Subcutaneous adipose tissue (tissue), 4 donors: ENCODE data around the gene ABCA12. TPM values are rescaled to one million over a fixed set of nuclear protein-coding genes. Genes with fewer than 3 reads are reported as not detected.

Experiments
- CTCF ChIP-seq: fragments of 450-650 bp; IDR thresholded peaks from one replicate; pipeline ENCODE4 v1.5.1; 2016; ENCODE audit warnings: low read depth, mild to moderate bottlenecking, control low read depth, antibody characterized with exemption, moderate library complexity
- total RNA-seq, 4 donors: library from RNA; depleted of rRNA; stranded (reverse); fragments of >200 nt; gene quantifications; one replicate each; pipeline ENCODE4 v1.1.0, GENCODE V29; 2016

Gene ABCA12
- total RNA-seq, 4 donors from 2014 or later, result not detected

GRCh38 chr2:215119847-215120246 lies 18.6 kb downstream of the ABCA12 start:
- no peak for TF ChIP-seq CTCF

GRCh38 chr2:215110918-215111317 lies 27.5 kb downstream of the ABCA12 start:
- no peak for TF ChIP-seq CTCF

- no peak for TF ChIP-seq CTCF
Observed at GRCh38 chr2:215107216-215108056, 31.0 kb downstream of the ABCA12 start.

- no peak for TF ChIP-seq CTCF
Observed at GRCh38 chr2:215105607-215106354, 32.6 kb downstream of the ABCA12 start.

DNA sequence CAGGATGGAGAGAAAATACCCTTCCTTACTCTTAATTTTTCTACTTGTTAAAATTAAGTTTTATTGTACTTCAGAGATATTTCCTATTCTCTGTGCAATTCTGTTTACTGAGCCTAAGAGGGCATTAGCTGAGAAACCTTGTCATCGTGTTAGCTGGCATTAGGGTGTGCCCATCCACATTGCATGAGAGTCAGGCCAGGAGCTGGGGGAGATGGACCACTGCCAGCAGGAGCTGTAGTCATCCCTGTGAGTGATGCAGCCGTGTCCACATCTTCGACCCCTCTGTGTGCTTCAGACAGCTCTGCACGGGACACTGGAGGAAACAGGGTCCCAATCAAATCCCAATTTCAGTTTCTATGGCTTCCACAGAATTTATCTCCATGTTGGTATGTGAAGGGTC lies 34.2 kb downstream of the ABCA12 start:
- no peak for TF ChIP-seq CTCF

- TF ChIP-seq CTCF, result no peak
Observed at GRCh38 chr2:215098875-215099274, 39.6 kb downstream of the ABCA12 start.

- TF ChIP-seq CTCF, result no peak
Observed at GRCh38 chr2:215084080-215084479, 54.3 kb downstream of the ABCA12 start.
